ENCODE measurements around the gene ELF5. TPM values are rescaled to one million over a fixed set of nuclear protein-coding genes. Genes with fewer than 3 reads are reported as not detected.

The ELF5 gene
- total RNA-seq, 1 donor from 2014 or later, result 2.1 TPM

GRCh38 chr11:34516247-34517040, 2.9 kb upstream of the ELF5 start:
- H3K9me3 Mint-ChIP-seq (ENCODE audit: low read depth), result no peaks in the 10 kb centered on the region
- TF ChIP-seq CTCF (IDR thresholded peaks at IDR 0.05; ENCODE audit: unreplicated experiment), result no peak
- no peak overlapping the region for H3K27ac Mint-ChIP-seq
- no peaks in the 10 kb centered on the region for H3K36me3 Mint-ChIP-seq (ENCODE audit: insufficient read depth)
- peaks cover 16% of the 10 kb centered on the region for H3K4me1 Mint-ChIP-seq (ENCODE audit: low read depth)
- no peaks in the 10 kb centered on the region for H3K27me3 Mint-ChIP-seq
- no peak for DNase-seq (ENCODE audit: low spot score, unreplicated experiment)
- H3K4me3 Mint-ChIP-seq (ENCODE audit: low read depth), result no peak overlapping the region

- H3K4me3 Mint-ChIP-seq (ENCODE audit: low read depth), result no peak overlapping the region
- H3K27me3 Mint-ChIP-seq, result no peaks in the 10 kb centered on the region
- H3K27ac Mint-ChIP-seq, result no peak overlapping the region
- H3K9me3 Mint-ChIP-seq (ENCODE audit: low read depth), result no peaks in the 10 kb centered on the region
- no peak for DNase-seq (ENCODE audit: low spot score, unreplicated experiment)
- TF ChIP-seq CTCF (IDR thresholded peaks at IDR 0.05; ENCODE audit: unreplicated experiment), result no peak
- peaks cover 19% of the 10 kb centered on the region for H3K4me1 Mint-ChIP-seq (ENCODE audit: low read depth)
- no peaks in the 10 kb centered on the region for H3K36me3 Mint-ChIP-seq (ENCODE audit: insufficient read depth)
Measured at GRCh38 chr11:34514597-34514996, 1.0 kb upstream of the ELF5 start.

GRCh38 chr11:34512840-34513681, 533 bp downstream of the ELF5 start:
- Mint-ChIP-seq H3K27me3 (no peaks in the 10 kb centered on the region), H3K27ac (peak overlapping the region; percentile 90)
- peak; percentile 49 for DNase-seq (ENCODE audit: low spot score, unreplicated experiment)

GRCh38 chr11:34510673-34511072, 2.9 kb downstream of the ELF5 start:
- Mint-ChIP-seq H3K36me3 (ENCODE audit: insufficient read depth) (no peaks in the 10 kb centered on the region), H3K27me3 (no peaks in the 10 kb centered on the region), H3K9me3 (ENCODE audit: low read depth) (no peaks in the 10 kb centered on the region), H3K27ac (no peak overlapping the region), H3K4me3 (ENCODE audit: low read depth) (no peak overlapping the region), H3K4me1 (ENCODE audit: low read depth) (peaks cover 23% of the 10 kb centered on the region)
- TF ChIP-seq CTCF (IDR thresholded peaks at IDR 0.05; ENCODE audit: unreplicated experiment), result no peak
- no peak for DNase-seq (ENCODE audit: low spot score, unreplicated experiment)

More at GRCh38 chr11:34512840-34513681, 533 bp downstream of the ELF5 start:
- TF ChIP-seq CTCF (IDR thresholded peaks at IDR 0.05; ENCODE audit: unreplicated experiment), result peak; percentile 78
- Mint-ChIP-seq H3K4me3 (ENCODE audit: low read depth) (no peak overlapping the region), H3K36me3 (ENCODE audit: insufficient read depth) (no peaks in the 10 kb centered on the region), H3K9me3 (ENCODE audit: low read depth) (no peaks in the 10 kb centered on the region), H3K4me1 (ENCODE audit: low read depth) (peaks cover 23% of the 10 kb centered on the region)

- Mint-ChIP-seq H3K4me1 (ENCODE audit: low read depth) (peaks cover 23% of the 10 kb centered on the region), H3K9me3 (ENCODE audit: low read depth) (no peaks in the 10 kb centered on the region), H3K4me3 (ENCODE audit: low read depth) (no peak overlapping the region), H3K27ac (no peak overlapping the region), H3K27me3 (no peaks in the 10 kb centered on the region), H3K36me3 (ENCODE audit: insufficient read depth) (no peaks in the 10 kb centered on the region)
- no peak for TF ChIP-seq CTCF (IDR thresholded peaks at IDR 0.05; ENCODE audit: unreplicated experiment)
- no peak for DNase-seq (ENCODE audit: low spot score, unreplicated experiment)
Measured at GRCh38 chr11:34510218-34510617, 3.4 kb downstream of the ELF5 start.

All from progenitor cell of endocrine pancreas (in vitro differentiated cells).